Suprapubic skin (tissue), 4 donors: ENCODE results near the gene HRK. TPM values are rescaled to one million over a fixed set of nuclear protein-coding genes. Genes with fewer than 3 reads are reported as not detected.

Source experiments
- DNase-seq, 2 donors: peaks; one replicate each; pipeline ENCODE4 v3.0.0-alpha.2; 2019; ENCODE audit warnings: low spot score in 2 of 2
- H3K27ac ChIP-seq: fragments of 200-600 bp; sonication (generic); one replicate; pipeline ENCODE4 v1.5.1; 2019
- H3K27me3 ChIP-seq: fragments of 200-600 bp; sonication (generic); one replicate; pipeline ENCODE4 v1.5.1; 2019
- H3K36me3 ChIP-seq: fragments of 200-600 bp; sonication (generic); one replicate; pipeline ENCODE4 v1.5.1; 2019
- H3K4me1 ChIP-seq: fragments of 200-600 bp; sonication (generic); one replicate; pipeline ENCODE4 v1.5.1; 2019
- H3K4me3 ChIP-seq: fragments of 200-600 bp; sonication (generic); one replicate; pipeline ENCODE4 v1.5.1; 2019; ENCODE audit warnings: mild to moderate bottlenecking
- H3K9me3 ChIP-seq: fragments of 200-600 bp; sonication (generic); one replicate; pipeline ENCODE4 v1.5.1; 2019
- CTCF ChIP-seq, 2 donors: fragments of 200-600 bp in 1 of 2; fragments of 450-650 bp in 1 of 2; sonication (generic) in 1 of 2; IDR thresholded peaks; one replicate each; pipeline ENCODE4 v1.5.1; 2016 to 2019; ENCODE audit warnings: antibody characterized with exemption in 2 of 2, mild to moderate bottlenecking in 1 of 2, moderate library complexity in 1 of 2
- EP300 ChIP-seq: sonication (generic); formaldehyde crosslinking; IDR thresholded peaks from one replicate; pipeline ENCODE4 v1.6.1; 2017; ENCODE audit warnings: antibody characterized with exemption
- POLR2A ChIP-seq, 2 donors: fragments of 450-650 bp; IDR thresholded peaks; one replicate each; pipeline ENCODE4 v1.6.1; 2017; ENCODE audit warnings: antibody characterized with exemption in 2 of 2, mild to moderate bottlenecking in 2 of 2, moderate library complexity in 2 of 2
- POLR2AphosphoS5 ChIP-seq, 3 donors: sonication (generic); formaldehyde crosslinking; IDR thresholded peaks; one replicate each; pipeline ENCODE4 v1.6.1; 2017; ENCODE audit warnings: antibody characterized with exemption in 3 of 3
- WGBS: methylation state at CpG from one replicate; pipeline ENCODE4 v1.1.5; 2018; 5-methylcytosine and 5-hydroxymethylcytosine counted together
- total RNA-seq, 4 donors: library from RNA; depleted of rRNA; stranded (reverse); fragments of >200 nt; gene quantifications; one replicate each; pipeline ENCODE4 v1.1.0, GENCODE V29; 2016

Gene HRK
- total RNA-seq, 4 donors from 2014 or later, result not detected

GRCh38 chr12:116813271-116814041 is 67.8 kb downstream of the HRK start:
- Histone ChIP-seq H3K4me3 (no peak overlapping the region), H3K27ac (no peak overlapping the region), H3K4me1 (peaks cover 8% of the 10 kb centered on the region), H3K36me3 (no peaks in the 10 kb centered on the region), H3K9me3 (no peaks in the 10 kb centered on the region), H3K27me3 (no peaks in the 10 kb centered on the region)
- 72% methylated on average over 7 of the region's 7 CpGs for WGBS
- no peak for TF ChIP-seq POLR2AphosphoS5 (IDR thresholded peaks at IDR 0.05)
- no peak for DNase-seq

GRCh38 chr12:116812238-116812637 is 69.0 kb downstream of the HRK start:
- H3K27ac ChIP-seq, result no peak overlapping the region
- no peaks in the 10 kb centered on the region for H3K4me1 ChIP-seq
- H3K27me3 ChIP-seq, result no peaks in the 10 kb centered on the region
- no peak for DNase-seq
- TF ChIP-seq POLR2AphosphoS5 (IDR thresholded peaks at IDR 0.05) (no peak), EP300 (no peak), POLR2A (IDR thresholded peaks at IDR 0.05) (no peak), CTCF (IDR thresholded peaks at IDR 0.05) (no peak)
- no peaks in the 10 kb centered on the region for H3K9me3 ChIP-seq
- no peaks in the 10 kb centered on the region for H3K36me3 ChIP-seq
- WGBS, result 88% methylated on average over 10 of the region's 10 CpGs
- no peak overlapping the region for H3K4me3 ChIP-seq

GRCh38 chr12:116808113-116809105 is 72.8 kb downstream of the HRK start:
- Histone ChIP-seq H3K27ac (no peak overlapping the region), H3K9me3 (no peaks in the 10 kb centered on the region), H3K4me3 (no peak overlapping the region), H3K36me3 (no peaks in the 10 kb centered on the region), H3K27me3 (no peaks in the 10 kb centered on the region), H3K4me1 (peaks cover 4% of the 10 kb centered on the region)
- TF ChIP-seq CTCF (IDR thresholded peaks at IDR 0.05) (no peak), POLR2AphosphoS5 (IDR thresholded peaks at IDR 0.05) (no peak), EP300 (no peak), POLR2A (IDR thresholded peaks at IDR 0.05) (no peak)
- WGBS, result 77% methylated on average over 18 of the region's 18 CpGs
- no peak for DNase-seq

- Histone ChIP-seq H3K4me1 (peaks cover 4% of the 10 kb centered on the region), H3K4me3 (no peak overlapping the region), H3K9me3 (no peaks in the 10 kb centered on the region), H3K27ac (no peak overlapping the region), H3K27me3 (no peaks in the 10 kb centered on the region), H3K36me3 (no peaks in the 10 kb centered on the region)
- 91% methylated on average over 6 of the region's 6 CpGs for WGBS
- TF ChIP-seq POLR2AphosphoS5 (IDR thresholded peaks at IDR 0.05) (no peak), CTCF (IDR thresholded peaks at IDR 0.05) (no peak), POLR2A (IDR thresholded peaks at IDR 0.05) (no peak), EP300 (no peak)
- no peak for DNase-seq
These were observed 73.7 kb downstream of the HRK start for GRCh38 chr12:116807546-116807945.

GRCh38 chr12:116806845-116807440 is 74.3 kb downstream of the HRK start:
- TF ChIP-seq POLR2A (IDR thresholded peaks at IDR 0.05), result no peak
- TF ChIP-seq CTCF (IDR thresholded peaks at IDR 0.05), result no peak
- TF ChIP-seq EP300, result no peak
- TF ChIP-seq POLR2AphosphoS5 (IDR thresholded peaks at IDR 0.05), result no peak
- no peak for DNase-seq
- Histone ChIP-seq H3K27me3 (no peaks in the 10 kb centered on the region), H3K4me3 (no peak overlapping the region), H3K9me3 (no peaks in the 10 kb centered on the region), H3K36me3 (no peaks in the 10 kb centered on the region), H3K4me1 (peaks cover 4% of the 10 kb centered on the region), H3K27ac (no peak overlapping the region)
- WGBS, result 70% methylated on average over 10 of the region's 10 CpGs

Other genes with a start within 250 kb of the HRK start
- 10 to 100 TPM; 19.9 to 31.4 (median 27.5) TPM for gene SPRING1, start 143.4 kb downstream of the HRK start, total RNA-seq
- gene RNFT2, start 143.1 kb downstream of the HRK start, total RNA-seq, result 1 to 10 TPM in 1 of 4 donors, under 1 TPM in 3; 0.40 to 1.4 (median 0.69) TPM
- gene FBXW8, start 29.5 kb upstream of the HRK start, total RNA-seq, result 10 to 100 TPM in 2 of 4 donors, 1 to 10 TPM in 2; 9.1 to 19.0 (median 13.5) TPM
- 10 to 100 TPM in 3 of 4 donors, 1 to 10 TPM in 1; 7.2 to 21.9 (median 19.9) TPM for gene TESC, start 218.0 kb upstream of the HRK start, total RNA-seq